SK-N-SH (cell line): ENCODE data around the gene ALDH3B1. TPM values are rescaled to one million over a fixed set of nuclear protein-coding genes. Genes with fewer than 3 reads are reported as not detected.

ENCODE experiments used
- CTCF ChIA-PET: fragments of 300-600, 350-600 bp; formaldehyde crosslinking; extraction: SDS; loops from one replicate; lab custom pipeline; 2021; lab: Yijun Ruan, JAX
- POLR2A ChIA-PET: fragments of 350-600 bp; sonication (Branson Sonifier 250); formaldehyde crosslinking; extraction: SDS; loops from one replicate; lab custom pipeline; 2020; ENCODE audit warnings: antibody characterized with exemption, inconsistent platforms; lab: Yijun Ruan, JAX
- DNase-seq: peaks from one replicate; pipeline ENCODE4 v3.0.0; 2012
- H2AFZ ChIP-seq: fragments of 200-600 bp; sonication (generic); 2 replicates; pipeline ENCODE4 v1.8.1; 2016; ENCODE audit warnings: antibody characterized with exemption, mild to moderate bottlenecking, low read depth
- H3F3A ChIP-seq: fragments of 200-600 bp; sonication (generic); replicated peaks from 2 replicates; pipeline ENCODE3; 2016; ENCODE audit warnings: antibody characterized with exemption, mild to moderate bottlenecking; ENCODE audit not compliant: insufficient read depth
- H3K27ac ChIP-seq, 2 experiments: fragments of 200-500 bp in 1 of 2; fragments of 200-600 bp in 1 of 2; sonication (Bioruptor generic) in 1 of 2; sonication (generic), shearing (Covaris generic) in 1 of 2; 2 replicates each; pipeline versions ENCODE4 v1.5.1 to v1.6.1; 2014 to 2016; ENCODE audit warnings: low read depth in 2 of 2, inconsistent platforms in 1 of 2, low read length in 1 of 2, mild to moderate bottlenecking in 1 of 2, mixed read lengths in 1 of 2
- H3K27me3 ChIP-seq: fragments of 200-600 bp; sonication (generic), shearing (Covaris generic); 2 replicates; pipeline ENCODE4 v1.6.1; 2016; ENCODE audit warnings: mixed run types; ENCODE audit not compliant: insufficient read depth
- H3K36me3 ChIP-seq, 2 experiments: fragments of 200-500 bp in 1 of 2; fragments of 200-600 bp in 1 of 2; sonication (Bioruptor generic) in 1 of 2; sonication (generic) in 1 of 2; replicated peaks in 1 of 2; 2 replicates each; pipeline versions ENCODE3 to v1.5.1; 2014 to 2016; ENCODE audit warnings: low read length in 1 of 2, mild to moderate bottlenecking in 1 of 2; ENCODE audit not compliant: insufficient read depth in 2 of 2, control insufficient read depth in 1 of 2
- H3K4me1 ChIP-seq, 2 experiments: fragments of 200-500 bp in 1 of 2; fragments of 200-600 bp in 1 of 2; sonication (Bioruptor generic) in 1 of 2; sonication (generic), shearing (Covaris generic) in 1 of 2; 2 replicates each; pipeline versions ENCODE4 v1.5.1 to v1.6.1; 2014 to 2016; ENCODE audit warnings: low read depth in 1 of 2, low read length in 1 of 2, mixed run types in 1 of 2; ENCODE audit not compliant: insufficient read depth in 2 of 2, control insufficient read depth in 1 of 2
- H3K4me2 ChIP-seq: fragments of 200-600 bp; sonication (generic), shearing (Covaris generic); 2 replicates; pipeline ENCODE4 v1.6.1; 2017; ENCODE audit warnings: mixed run types
- H3K4me3 ChIP-seq, 2 experiments: fragments of 200-500 bp in 1 of 2; fragments of 200-600 bp in 1 of 2; sonication (Bioruptor generic) in 1 of 2; sonication (generic), shearing (Covaris generic) in 1 of 2; 2 replicates each; pipeline versions ENCODE4 v1.5.1 to v1.8.1; 2014 to 2016; ENCODE audit warnings: low read depth in 2 of 2, inconsistent platforms in 1 of 2, low read length in 1 of 2, mild to moderate bottlenecking in 1 of 2, mixed read lengths in 1 of 2, moderate library complexity in 1 of 2
- H3K79me2 ChIP-seq: fragments of 200-600 bp; sonication (generic); 2 replicates; pipeline ENCODE4 v1.8.1; 2017; ENCODE audit warnings: mild to moderate bottlenecking; ENCODE audit not compliant: insufficient read depth
- H3K9ac ChIP-seq: fragments of 200-600 bp; sonication (generic); 2 replicates; pipeline ENCODE4 v1.6.1; 2017; ENCODE audit warnings: mixed run types
- H3K9me2 ChIP-seq: fragments of 200-600 bp; sonication (generic); 2 replicates; pipeline ENCODE4 v1.6.1; 2017; ENCODE audit warnings: mixed run types
- H3K9me3 ChIP-seq: fragments of 200-600 bp; sonication (generic); 2 replicates; pipeline ENCODE4 v1.6.1; 2017; ENCODE audit warnings: mixed run types, mild to moderate bottlenecking, moderate library complexity
- H4K20me1 ChIP-seq: fragments of 200-600 bp; sonication (generic); 2 replicates; pipeline ENCODE4 v1.6.1; 2017; ENCODE audit warnings: mild to moderate bottlenecking, mixed run types; ENCODE audit not compliant: insufficient read depth
- ELF1 ChIP-seq: IDR thresholded peaks from 2 replicates; pipeline ENCODE4 v1.4.0; 2012
- EP300 ChIP-seq, 2 experiments: IDR thresholded peaks; 2 replicates each; pipeline versions ENCODE4 v1.4.0 to v1.6.1; 2012; ENCODE audit warnings: borderline replicate concordance in 1 of 2, low read depth in 1 of 2, low read length in 1 of 2
- FOSL2 ChIP-seq: IDR thresholded peaks from 2 replicates; pipeline ENCODE4 v1.4.0; 2012; ENCODE audit warnings: low read depth, mild to moderate bottlenecking, moderate library complexity, borderline replicate concordance
- NFIC ChIP-seq: IDR thresholded peaks from 2 replicates; pipeline ENCODE4 v1.4.0; 2012; ENCODE audit warnings: borderline replicate concordance
- POLR2AphosphoS5 ChIP-seq: IDR thresholded peaks from 2 replicates; pipeline ENCODE4 v1.6.1; 2012; ENCODE audit warnings: low read depth, low read length
- RCOR1 ChIP-seq: fragments of 150-350 bp; IDR thresholded peaks from 2 replicates; pipeline ENCODE4 v1.6.1; 2017; ENCODE audit warnings: antibody characterized with exemption, low read length
- SIN3A ChIP-seq: IDR thresholded peaks from 2 replicates; pipeline ENCODE4 v1.6.1; 2012; ENCODE audit warnings: low read depth, mild to moderate bottlenecking, low read length, moderate library complexity, borderline replicate concordance
- SMC3 ChIP-seq: IDR thresholded peaks from 2 replicates; pipeline ENCODE4 v1.6.1; 2012; ENCODE audit warnings: low read depth, low read length, improper control_type of control experiment
- YY1 ChIP-seq: IDR thresholded peaks from 2 replicates; pipeline ENCODE4 v1.4.0; 2012; ENCODE audit warnings: low read depth, mild to moderate bottlenecking
- WGBS: methylation state at CpG from one replicate; pipeline ENCODE4 v1.1.6; 2017; ENCODE audit warnings: low lambda C conversion rate; 5-methylcytosine and 5-hydroxymethylcytosine counted together
- polyA plus RNA-seq, 3 experiments: library from polyadenylated mRNA; depleted of rRNA; stranded (reverse); fragments of >200 nt; gene quantifications; 2 replicates each; pipeline ENCODE4 v1.2.3, GENCODE V29; 2012
- TF ChIP-seq, protein P1 (sequence below): IDR thresholded peaks from 2 replicates; pipeline ENCODE4 v1.4.0; 2012; ENCODE audit warnings: low read depth
- TF ChIP-seq, protein P2 (sequence below): IDR thresholded peaks from 2 replicates; pipeline ENCODE4; 2012
- TF ChIP-seq, protein P3 (sequence below): fragments of 200-600 bp; sonication (generic); IDR thresholded peaks from 2 replicates; pipeline ENCODE4 v1.6.1; 2017; ENCODE audit warnings: antibody characterized with exemption, mild to moderate bottlenecking, moderate library complexity
- TF ChIP-seq, protein P4 (sequence below): IDR thresholded peaks from 2 replicates; pipeline ENCODE4 v1.6.1; 2012; ENCODE audit warnings: mild to moderate bottlenecking, low read depth, low read length, moderate library complexity

The ALDH3B1 gene
- polyA plus RNA-seq, 1 of the 3 experiments (the other 2 are of a cell fraction): 14.9 TPM

DNA sequence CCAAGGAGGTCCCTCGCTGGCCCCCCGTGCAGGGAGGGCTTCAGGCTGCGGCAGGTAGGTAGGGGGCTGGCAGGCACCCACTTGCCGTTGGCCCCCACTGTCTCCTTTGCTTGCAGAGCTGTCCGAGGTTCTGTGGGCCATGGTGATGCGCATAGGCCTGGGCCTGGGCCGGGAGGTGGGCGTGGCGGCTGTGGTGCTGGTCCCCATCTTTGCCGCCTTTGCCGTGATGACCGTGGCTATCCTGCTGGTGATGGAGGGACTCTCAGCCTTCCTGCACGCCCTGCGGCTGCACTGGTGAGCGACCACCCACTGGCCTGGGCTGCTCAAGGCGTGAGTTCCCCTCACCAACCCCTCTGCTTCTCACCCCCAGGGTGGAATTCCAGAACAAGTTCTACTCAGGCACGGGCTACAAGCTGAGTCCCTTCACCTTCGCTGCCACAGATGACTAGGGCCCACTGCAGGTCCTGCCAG is 40.3 kb downstream of the ALDH3B1 start:
- no peaks in the 10 kb centered on the region for H3K9me3 ChIP-seq
- no peak overlapping the region for H3K9ac ChIP-seq
- POLR2A ChIA-PET: no interaction called here
- H3K4me1 ChIP-seq: peaks cover 0 to 10% of the 10 kb centered on the region in 2 experiments; a peak in 1 of 4 replicates
- no peaks in the 10 kb centered on the region for H3K79me2 ChIP-seq
- H2AFZ ChIP-seq: no peak overlapping the region
- no peak overlapping the region for H3K4me2 ChIP-seq
- no peak overlapping the region for H3K4me3 ChIP-seq
- WGBS: 91% methylated on average over 5 of the region's 18 CpGs
- no peaks in the 10 kb centered on the region for H3K36me3 ChIP-seq
- no peak overlapping the region for H3K27ac ChIP-seq
- CTCF ChIA-PET: interaction anchor here (0.8 to 1.1 kb wide), 2 partner anchors 63 to 159 kb away, joined by 3 to 4 read pairs; no protein-coding TSS in a partner anchor
- no peak for DNase-seq
- no peaks in the 10 kb centered on the region for H4K20me1 ChIP-seq
- no peak for TF ChIP-seq EP300 (IDR thresholded peaks at IDR 0.05; ENCODE audit: borderline replicate concordance in 1 of 2, low read depth in 1 of 2, low read length in 1 of 2)
- no peak for TF ChIP-seq POLR2AphosphoS5
- TF ChIP-seq, protein P1, sequence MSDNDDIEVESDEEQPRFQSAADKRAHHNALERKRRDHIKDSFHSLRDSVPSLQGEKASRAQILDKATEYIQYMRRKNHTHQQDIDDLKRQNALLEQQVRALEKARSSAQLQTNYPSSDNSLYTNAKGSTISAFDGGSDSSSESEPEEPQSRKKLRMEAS: no peak
- no peak for TF ChIP-seq NFIC
- TF ChIP-seq, protein P2, sequence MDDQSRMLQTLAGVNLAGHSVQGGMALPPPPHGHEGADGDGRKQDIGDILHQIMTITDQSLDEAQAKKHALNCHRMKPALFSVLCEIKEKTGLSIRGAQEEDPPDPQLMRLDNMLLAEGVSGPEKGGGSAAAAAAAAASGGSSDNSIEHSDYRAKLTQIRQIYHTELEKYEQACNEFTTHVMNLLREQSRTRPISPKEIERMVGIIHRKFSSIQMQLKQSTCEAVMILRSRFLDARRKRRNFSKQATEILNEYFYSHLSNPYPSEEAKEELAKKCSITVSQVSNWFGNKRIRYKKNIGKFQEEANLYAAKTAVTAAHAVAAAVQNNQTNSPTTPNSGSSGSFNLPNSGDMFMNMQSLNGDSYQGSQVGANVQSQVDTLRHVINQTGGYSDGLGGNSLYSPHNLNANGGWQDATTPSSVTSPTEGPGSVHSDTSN: no peak
- TF ChIP-seq YY1: no peak
- TF ChIP-seq FOSL2: no peak
- TF ChIP-seq ELF1: no peak
- TF ChIP-seq, protein P3, sequence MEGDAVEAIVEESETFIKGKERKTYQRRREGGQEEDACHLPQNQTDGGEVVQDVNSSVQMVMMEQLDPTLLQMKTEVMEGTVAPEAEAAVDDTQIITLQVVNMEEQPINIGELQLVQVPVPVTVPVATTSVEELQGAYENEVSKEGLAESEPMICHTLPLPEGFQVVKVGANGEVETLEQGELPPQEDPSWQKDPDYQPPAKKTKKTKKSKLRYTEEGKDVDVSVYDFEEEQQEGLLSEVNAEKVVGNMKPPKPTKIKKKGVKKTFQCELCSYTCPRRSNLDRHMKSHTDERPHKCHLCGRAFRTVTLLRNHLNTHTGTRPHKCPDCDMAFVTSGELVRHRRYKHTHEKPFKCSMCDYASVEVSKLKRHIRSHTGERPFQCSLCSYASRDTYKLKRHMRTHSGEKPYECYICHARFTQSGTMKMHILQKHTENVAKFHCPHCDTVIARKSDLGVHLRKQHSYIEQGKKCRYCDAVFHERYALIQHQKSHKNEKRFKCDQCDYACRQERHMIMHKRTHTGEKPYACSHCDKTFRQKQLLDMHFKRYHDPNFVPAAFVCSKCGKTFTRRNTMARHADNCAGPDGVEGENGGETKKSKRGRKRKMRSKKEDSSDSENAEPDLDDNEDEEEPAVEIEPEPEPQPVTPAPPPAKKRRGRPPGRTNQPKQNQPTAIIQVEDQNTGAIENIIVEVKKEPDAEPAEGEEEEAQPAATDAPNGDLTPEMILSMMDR: no peak
- no peak for TF ChIP-seq SMC3
- TF ChIP-seq, protein P4, sequence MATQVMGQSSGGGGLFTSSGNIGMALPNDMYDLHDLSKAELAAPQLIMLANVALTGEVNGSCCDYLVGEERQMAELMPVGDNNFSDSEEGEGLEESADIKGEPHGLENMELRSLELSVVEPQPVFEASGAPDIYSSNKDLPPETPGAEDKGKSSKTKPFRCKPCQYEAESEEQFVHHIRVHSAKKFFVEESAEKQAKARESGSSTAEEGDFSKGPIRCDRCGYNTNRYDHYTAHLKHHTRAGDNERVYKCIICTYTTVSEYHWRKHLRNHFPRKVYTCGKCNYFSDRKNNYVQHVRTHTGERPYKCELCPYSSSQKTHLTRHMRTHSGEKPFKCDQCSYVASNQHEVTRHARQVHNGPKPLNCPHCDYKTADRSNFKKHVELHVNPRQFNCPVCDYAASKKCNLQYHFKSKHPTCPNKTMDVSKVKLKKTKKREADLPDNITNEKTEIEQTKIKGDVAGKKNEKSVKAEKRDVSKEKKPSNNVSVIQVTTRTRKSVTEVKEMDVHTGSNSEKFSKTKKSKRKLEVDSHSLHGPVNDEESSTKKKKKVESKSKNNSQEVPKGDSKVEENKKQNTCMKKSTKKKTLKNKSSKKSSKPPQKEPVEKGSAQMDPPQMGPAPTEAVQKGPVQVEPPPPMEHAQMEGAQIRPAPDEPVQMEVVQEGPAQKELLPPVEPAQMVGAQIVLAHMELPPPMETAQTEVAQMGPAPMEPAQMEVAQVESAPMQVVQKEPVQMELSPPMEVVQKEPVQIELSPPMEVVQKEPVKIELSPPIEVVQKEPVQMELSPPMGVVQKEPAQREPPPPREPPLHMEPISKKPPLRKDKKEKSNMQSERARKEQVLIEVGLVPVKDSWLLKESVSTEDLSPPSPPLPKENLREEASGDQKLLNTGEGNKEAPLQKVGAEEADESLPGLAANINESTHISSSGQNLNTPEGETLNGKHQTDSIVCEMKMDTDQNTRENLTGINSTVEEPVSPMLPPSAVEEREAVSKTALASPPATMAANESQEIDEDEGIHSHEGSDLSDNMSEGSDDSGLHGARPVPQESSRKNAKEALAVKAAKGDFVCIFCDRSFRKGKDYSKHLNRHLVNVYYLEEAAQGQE: no peak
- TF ChIP-seq SIN3A: no peak
- TF ChIP-seq RCOR1: no peak
- H3K27me3 ChIP-seq: no peaks in the 10 kb centered on the region
- no peaks in the 10 kb centered on the region for H3K9me2 ChIP-seq
- H3F3A ChIP-seq: no peaks in the 10 kb centered on the region
